ENCODE results near the gene FBXO30.
A peak's percentile ranks its signal among the peaks of the same experiment; 100 is the strongest.

The FBXO30 gene

DNA sequence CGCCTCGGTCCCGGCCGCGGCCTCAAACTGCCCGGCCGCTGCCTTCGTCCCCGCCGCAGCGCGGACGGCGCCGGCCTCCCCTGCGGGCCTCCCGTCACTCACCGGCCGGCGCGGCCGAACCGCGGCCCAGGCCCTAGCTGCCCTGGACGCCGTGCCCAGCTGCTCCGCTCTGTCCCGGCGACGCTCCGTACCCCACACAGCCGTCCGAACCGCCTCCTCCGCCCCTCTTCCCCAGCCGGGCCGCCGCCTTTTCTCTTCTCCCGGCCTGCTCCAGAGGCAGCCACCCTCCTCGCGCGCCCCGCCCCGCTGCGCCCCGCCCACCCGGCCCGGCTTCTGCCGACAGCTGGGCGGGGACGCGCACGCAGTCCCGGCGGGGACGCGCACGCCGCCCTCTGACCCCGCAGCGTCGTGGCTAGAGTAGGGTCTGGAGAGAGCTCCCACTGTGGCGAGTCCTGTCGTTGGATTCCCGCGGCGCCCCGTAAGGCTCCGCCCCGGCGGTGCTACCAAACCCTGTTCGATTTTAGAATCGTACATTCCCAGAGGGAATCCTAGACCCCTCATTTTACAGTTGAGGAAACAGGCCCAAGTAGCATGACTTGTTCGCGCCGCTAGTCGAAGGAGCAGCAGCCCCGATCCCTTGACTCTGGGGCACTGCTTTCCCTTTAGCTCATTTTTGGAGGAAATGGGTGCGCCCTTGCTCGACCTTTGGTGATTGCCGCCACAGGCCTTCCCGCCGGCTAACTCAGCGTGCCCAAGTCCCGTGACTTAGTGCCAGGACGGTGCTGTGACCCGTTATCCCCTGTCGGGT is at the start of gene FBXO30:
TSS of gene FBXO30 (minus strand) at position 295 of the 808 bp plus-strand sequence. CDS start 8,390 bp downstream, outside the sequence.
- peak; percentile 91 for DNase-seq

DNA sequence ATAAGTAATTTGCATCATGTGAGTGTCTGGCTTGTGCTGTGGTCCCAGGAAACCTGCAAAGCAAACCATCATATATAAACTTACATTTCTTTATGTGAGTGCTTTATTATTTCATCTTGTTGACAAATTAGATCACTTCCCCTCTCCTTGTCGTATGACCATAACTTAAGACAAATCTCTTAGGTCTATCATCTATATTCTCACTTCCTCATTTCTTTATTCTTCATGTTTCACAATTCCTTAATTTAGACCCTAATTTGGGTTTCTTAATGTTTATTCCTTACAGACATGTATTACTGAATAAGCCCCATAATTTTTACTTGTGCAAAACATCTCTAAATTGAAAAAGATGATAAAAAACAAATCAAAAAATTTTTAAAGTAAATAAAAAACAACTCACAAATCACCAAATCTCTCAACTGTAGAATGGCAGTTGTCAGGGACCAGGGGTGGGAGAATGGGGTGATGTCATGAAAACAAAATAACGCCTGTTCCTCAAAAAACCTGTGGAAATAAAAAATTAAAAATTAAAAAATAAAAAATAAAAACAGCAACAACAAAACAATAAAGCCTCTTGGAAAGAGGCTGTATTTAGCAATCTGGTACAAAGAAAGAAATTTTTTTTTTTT is 49.5 kb upstream of the FBXO30 start:
- no peak for DNase-seq

- no peak for DNase-seq
Observed at GRCh38 chr6:145863366-145863765, 48.8 kb upstream of the FBXO30 start.

GRCh38 chr6:145860562-145860961 is 46.0 kb upstream of the FBXO30 start:
- DNase-seq, result no peak

GRCh38 chr6:145850671-145851070 is 36.1 kb upstream of the FBXO30 start:
- DNase-seq, result no peak

DNA sequence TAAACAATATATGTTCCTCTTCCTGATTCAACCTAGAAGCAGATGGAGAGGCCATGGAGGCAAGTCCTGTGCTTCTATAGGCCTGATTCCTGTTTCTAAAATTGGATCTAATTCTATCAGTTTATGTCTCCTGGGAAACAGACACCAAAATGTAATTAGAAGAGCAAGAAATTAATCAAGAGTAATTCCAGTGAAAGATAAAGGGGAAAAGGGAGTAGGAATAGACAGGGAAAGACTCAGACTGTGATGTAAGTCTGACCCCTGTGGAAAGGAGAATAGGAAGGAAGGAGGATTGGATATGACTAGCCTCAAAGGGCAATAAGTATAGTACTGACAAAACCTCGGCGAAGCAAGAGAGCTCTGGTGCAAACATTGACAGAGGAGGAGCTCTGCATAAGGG is 33.9 kb upstream of the FBXO30 start:
- DNase-seq, result no peak

DNA sequence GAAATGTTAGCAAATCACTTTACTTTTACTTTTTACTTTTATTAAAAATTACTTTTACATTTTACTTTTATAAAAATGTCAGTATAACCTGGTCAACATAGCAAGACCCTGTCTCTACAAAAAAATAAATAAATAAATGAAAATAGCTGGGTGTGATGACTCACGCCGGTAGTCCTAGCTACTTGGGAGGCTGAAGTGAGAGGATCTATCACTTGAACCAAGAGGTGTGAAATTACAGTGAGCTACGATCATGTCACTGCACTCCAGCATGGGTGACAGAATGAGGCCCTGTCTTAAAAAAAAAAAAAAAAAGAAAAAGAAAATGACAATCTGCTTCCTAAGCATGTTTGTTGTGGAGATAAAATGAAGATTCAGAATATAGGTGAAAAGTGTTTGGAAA is 31.0 kb upstream of the FBXO30 start:
- DNase-seq, result no peak

DNA sequence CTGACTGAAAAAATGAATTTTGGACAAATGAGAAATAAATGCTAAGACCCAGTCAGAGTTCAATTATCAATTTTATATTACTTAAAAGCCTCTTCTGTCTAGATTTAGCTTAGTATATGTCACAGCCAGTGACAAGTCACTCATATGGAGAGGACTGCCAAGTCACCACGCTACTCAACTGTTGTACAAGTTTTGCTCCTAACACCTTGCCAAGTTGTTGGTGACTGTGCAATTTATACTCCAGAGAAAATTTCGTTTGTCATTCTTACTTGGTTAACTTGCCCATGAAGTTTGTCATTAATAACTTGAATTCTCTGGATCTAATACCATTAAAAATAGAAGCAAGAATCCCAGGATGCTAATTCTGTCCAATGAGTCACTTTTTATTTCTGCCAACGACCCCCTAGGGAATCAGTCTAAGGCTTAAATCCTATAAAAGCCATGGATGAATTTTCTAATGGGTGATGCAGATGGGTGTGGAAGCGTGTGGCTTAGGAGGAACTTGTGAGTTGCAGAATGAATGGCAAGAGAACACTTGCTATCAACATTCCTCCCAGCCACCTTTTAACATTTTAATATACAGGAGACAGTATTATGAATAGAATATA is 30.4 kb upstream of the FBXO30 start:
- DNase-seq, result no peak

DNA sequence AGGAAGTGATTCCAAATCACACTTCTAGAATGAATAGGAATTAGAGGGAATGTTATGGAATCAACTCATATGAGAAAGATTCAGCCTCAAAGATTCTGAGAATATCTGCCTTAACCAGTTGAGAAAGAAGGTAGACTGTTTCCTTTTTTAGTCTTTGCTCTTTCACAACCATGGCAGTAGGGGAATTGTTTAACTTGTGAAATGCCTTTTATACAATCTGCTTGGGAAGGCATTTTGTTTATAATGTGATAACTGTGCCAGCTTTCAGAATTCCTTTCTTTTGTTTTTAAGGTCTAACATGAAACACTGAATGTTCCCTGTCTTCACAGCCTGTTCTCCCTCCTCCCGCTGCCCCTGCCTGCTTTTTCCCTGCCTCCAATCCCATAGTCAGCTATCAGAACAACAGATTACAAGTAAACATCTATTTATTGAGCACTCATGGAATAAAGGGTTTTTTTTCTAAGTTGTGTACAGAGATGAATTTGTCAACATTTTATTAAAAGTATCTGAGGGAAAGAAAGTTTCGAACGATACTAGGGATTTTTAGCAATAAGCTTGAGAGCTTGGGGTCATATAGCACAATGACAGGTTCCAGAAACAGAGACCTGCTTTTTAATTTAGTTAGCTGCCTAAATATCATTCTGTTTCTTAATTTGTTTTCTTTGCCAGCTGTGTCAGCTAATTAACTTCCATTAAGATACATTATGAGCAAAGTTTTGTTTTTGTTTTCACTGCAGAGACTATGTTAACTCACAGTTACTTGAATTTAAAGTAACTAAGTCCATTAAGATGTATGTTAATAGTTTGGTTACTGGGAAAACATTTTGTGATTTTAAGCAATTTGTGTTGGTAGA is 28.3 kb upstream of the FBXO30 start:
- no peak for DNase-seq

- DNase-seq, result no peak
Observed at GRCh38 chr6:145841668-145842067, 27.1 kb upstream of the FBXO30 start.

DNA sequence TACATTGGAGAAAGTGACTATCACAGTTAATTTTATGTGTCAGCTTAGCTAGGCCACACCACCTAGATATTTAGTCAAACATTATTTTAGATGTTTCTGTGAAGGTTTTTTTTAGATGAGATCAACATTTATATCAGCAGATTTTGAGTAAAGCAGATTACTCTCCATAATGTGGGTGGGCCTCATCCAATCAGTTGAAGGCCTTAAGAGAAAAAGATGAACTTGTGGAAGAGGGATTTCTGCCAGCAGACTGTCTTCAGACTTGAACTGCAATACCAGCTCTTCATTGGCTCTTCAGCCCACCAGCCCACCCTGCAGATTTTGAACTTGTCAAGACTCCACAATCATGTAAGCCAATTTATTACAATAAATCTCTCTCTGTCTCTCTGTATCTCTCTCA is 25.1 kb upstream of the FBXO30 start:
- no peak for DNase-seq

DNA sequence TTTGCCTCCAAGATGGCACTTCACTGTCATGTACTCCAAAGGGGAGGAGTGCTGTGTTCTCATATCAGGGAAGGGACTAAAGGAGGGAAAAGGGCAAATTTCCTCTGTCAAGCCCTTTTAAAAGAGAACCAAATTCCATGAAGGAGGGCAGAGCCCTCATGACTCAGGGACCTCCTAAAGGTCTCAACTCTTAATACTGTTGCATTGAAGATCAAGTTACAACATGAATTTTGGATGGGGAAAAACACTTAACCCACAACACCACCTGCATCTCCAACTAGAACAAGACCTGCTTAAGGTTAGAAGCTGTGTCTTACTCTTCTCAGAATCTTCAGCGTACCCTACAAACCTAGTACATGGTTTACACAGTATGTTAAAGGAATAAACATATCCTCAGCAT is 23.7 kb upstream of the FBXO30 start:
- no peak for DNase-seq

GRCh38 chr6:145836772-145837171 is 22.2 kb upstream of the FBXO30 start:
- DNase-seq, result no peak

DNA sequence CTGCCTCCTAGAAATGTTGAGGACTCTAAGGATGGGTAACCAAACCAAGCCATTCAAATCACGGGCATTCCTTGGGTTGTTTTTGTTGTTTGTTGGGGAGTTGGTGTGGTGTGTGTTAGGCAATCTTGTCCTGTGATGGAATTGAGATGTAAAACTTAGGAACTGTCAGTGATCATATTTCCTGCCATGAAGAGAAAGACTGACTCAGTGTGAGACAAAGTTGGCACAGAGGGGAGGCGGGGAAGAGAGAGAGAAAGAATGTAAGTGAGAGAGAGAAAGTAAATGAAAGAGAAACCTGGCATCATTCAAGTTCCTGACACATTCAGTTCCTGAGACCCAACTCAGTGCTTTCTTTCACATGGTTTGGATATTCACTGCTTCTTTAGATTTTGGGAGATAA is 21.6 kb upstream of the FBXO30 start:
- DNase-seq, result peak; percentile 49

DNA sequence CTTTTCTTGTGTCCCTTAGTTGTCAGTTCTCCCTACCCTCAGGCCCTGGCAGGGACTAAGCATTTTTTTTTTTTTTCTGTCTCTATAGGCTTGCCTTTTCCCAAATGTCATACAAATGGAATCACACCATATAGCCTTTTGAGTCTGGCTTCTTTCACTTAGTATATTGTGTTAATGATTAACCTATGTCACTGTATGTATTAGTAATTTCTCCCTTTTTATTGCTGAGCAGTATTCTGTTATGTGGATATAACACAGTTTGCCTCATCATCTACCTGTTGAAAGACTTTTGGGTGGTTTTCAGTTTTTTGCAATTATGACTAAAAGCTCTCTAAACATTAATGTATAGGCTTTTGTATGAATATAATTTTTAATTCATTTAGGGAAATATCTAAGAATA is 16.0 kb upstream of the FBXO30 start:
- no peak for DNase-seq

GRCh38 chr6:145829950-145830349 is 15.4 kb upstream of the FBXO30 start:
- no peak for DNase-seq

GRCh38 chr6:145829102-145829501 is 14.5 kb upstream of the FBXO30 start:
- no peak for DNase-seq

- DNase-seq, result no peak
Observed at GRCh38 chr6:145824344-145824743, 9.7 kb upstream of the FBXO30 start.

DNA sequence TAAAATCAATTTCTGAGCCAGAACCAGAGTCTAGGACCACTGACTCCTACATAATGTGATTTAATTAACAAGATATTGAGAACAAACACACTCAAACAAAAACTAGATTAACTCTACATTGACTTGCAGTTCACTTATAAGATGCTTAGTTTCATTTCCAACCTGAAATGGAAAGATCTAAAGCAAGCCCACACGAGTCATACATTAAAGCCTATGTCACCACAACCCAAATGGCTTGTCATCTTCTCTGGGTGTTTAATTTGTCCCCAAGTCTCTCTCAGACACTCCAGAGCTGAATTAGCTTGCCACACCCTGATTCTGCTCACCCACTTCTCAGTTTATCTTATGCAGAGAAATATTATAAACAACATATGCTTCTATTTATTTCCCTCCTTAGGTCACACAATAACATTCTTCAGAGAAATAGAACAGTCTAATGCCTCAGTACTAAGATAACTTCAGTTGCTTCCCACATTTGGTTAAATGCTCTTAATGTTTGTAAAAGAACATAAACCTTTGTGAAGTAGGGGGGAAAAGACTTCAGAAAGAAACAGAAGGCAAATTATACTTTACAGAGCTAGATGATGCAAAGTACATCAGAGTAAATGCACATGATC is 8.8 kb upstream of the FBXO30 start:
- peak; percentile 40 for DNase-seq

GRCh38 chr6:145822456-145822855 is 7.9 kb upstream of the FBXO30 start:
- DNase-seq, result no peak

DNA sequence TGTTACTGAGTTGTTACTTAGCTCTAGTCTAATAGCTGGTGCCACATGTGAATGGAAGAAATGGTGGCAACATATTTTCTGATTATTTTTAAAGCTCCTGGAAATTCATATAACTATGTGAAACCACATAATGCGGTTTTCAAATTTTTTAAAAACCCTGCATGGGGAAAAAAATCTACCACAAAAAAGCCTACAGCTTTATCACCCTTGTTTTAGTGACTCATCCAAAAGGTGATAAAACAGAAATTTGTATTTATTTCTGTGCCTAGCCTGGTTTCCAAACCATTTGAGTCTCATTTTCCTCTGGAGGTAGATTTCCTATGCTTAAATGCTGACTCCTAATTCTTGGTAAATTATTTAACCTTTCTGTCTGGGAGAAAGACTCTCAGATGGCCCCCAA is 5.4 kb upstream of the FBXO30 start:
- DNase-seq, result peak; percentile 57

DNA sequence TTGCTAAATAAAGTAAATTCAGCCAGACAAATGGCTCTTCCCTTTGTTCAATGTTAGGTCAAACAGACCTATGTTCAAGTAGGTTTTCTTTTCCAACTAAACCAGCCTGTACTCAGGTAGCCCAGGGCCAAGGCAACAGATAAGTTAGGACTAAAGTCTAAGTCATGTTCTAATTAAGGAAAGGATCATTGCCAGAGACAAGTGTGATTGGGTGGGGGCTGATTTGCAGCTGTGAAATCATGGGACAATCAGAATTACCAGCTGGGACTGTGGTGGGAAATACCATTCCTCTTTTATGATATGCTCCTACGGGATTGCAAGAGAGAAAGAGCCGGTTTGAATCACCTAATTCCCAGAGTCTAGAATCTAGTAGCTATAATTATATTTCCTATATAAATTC is 4.2 kb upstream of the FBXO30 start:
- no peak for DNase-seq

DNA sequence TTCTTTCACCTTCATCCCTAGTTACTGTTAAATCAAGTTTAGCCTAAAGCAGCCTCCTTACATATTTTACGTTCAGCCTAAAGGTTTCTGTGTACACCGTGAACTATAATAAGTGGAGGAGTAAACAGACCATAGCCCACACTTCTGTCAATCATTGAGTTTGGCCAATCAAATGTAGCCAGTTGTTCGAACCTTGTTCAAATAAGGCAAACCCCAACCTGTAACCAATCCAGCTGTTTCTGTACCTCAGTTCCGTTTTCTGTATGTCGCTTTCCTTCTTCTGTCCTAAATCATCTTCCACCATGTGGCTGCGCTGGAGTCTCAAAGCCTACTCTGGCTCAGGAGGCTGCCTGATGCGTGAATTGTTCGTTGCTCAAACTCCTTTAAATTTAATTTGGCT is 1.8 kb upstream of the FBXO30 start:
- no peak for DNase-seq
